Measurements from ENCODE around the gene FAM13B.

The FAM13B gene

DNA sequence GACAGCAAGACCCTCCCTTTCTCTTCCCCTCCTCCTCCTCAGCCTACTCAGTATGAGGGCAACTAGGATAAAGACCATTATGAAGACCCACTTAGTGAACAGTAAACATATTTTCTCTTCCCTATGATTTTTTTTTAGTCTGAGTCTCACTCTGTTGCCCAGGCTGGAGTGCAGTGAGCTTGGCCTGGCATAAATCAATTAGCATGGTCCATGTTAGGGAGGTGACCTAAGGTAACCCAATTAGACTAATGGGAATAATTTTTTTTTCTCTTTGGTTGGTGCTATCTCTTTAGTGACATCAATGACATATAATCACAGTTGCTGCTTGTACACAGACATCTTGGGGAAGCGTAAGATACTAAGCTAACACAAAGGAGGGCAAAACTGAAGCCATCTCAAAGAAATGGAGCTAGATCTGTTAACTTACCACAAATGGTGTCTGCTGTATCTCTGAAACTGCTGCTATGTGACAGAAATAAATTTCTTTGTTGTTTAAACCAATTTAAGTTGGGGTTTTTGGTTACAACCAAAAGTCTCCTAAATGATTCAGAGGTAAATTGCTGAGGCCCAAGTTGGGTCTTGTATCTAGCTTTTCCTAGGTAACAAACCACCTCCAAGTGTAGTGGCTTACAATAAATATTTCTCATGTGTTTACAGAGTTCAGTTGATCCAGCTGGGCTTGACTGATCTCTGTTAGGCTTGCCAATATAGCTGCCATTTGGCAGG, 130.3 kb downstream of the FAM13B start:
- in situ Hi-C loops (cut with HindIII; ENCODE audit: low sequenced_read_pairs) = no loop called here

DNA sequence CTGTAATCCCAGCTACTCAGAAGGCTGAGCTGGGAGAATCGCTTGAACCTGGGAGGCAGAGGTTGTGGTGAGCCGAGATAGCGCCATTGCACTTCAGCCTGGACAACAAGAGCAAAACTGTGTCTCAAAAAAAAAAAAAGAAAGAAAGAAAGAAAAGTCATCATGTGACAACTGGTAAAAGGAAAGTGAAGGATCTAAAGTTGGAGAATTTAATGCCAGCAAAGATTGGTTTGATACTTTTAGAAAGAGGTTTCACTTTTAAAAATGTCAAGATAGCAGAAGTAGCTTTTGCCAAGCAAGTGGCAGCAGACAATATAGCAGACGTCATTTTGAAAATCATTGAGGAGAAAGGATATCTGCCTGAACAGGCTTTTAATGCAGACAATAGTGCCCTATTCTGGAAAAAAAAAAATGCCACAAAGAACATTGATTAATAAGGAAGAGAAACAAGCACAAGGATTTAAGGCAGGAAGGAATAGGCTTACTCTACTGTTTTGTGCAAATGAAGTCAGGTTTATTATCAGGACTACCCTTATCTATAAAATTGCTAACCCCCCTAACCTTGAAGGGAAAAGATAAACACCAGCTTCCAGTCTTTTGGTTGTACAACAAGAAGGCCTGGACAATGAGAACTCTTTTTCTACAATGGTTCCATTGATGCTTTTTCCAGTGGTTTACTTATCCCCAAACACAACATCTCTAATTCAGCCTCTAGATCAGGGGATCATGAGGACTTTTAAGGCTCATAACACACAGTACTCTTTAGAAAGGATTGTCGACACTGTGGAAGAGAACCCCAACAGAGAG, 131.7 kb downstream of the FAM13B start:
- in situ Hi-C loops (cut with HindIII; ENCODE audit: low sequenced_read_pairs) = no loop called here

DNA sequence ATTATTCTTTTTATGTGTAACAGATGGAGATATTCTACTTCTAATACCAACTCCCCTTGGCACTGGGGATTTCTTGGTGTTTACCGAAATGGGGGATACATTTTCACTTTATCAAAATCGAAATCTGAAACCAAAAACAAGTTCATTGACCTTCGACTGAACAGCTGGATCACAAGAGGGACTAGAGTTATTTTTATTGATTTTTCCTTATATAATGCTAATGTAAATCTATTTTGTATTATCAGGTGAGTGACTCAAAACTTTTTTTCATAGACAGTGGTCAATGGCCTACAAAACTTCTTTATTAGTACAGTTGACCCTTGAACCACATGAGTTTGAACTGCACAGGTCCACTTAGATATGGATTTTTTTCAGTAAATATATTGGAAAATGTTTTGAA, 133.4 kb downstream of the FAM13B start:
- in situ Hi-C loops (cut with HindIII; ENCODE audit: low sequenced_read_pairs) = no loop called here

DNA sequence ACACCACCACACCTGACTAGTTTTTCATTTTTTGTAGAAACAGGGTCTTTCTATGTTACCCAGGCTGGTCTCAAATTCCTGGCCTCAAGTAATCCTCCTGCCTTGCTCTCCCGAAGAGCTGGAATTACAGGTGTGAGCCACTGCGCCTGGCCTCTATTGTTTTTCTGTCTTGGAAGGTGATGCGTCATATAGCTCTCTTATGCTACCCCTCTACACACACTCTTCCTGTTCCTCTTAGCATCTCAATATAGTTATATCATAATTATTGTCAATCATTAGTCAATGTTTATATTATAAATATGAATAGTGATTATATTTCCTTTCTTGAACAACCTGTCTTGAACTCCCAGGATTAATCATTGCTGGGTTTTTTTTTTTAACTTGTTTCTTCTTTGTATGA, 136.3 kb downstream of the FAM13B start:
- in situ Hi-C loops (cut with HindIII; ENCODE audit: low sequenced_read_pairs) = no loop called here

DNA sequence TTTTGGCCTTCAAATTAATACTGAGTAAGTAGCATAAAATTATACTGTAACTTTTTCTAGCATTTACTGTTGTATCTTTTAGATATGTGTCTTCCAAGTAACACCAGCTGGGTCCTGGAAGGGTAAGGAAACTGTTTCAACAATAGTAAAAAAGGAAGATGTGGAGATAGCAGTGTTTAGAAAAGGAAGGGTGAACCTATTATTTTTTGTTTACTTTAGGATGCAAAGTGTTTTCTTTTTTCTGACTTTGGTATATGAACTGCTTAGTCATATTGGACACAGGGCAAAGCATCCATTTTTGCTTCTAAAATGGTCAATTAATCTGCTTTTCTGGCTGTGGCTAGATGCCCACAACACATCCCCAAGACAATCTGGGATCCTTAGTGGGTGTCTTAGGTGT, 138.3 kb downstream of the FAM13B start:
- in situ Hi-C loops (cut with HindIII; ENCODE audit: low sequenced_read_pairs) = no loop called here

DNA sequence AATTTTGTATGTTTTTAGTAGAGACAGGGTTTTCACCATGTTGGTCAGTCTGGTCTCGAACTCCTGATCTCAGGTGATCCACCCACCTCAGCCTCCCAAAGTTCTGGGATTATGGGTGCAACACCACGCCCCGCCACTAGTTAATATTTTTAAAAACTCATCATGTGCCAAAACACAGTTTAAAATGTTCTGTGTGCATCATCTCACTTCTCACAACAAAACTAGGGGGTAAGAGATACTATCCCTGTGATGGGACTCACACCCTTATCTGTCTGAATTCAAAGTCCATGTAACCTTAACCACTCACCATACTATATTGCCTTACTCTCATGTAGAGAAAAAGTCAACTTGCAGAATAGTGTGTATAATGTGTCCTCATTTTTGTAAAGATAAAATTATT, 141.0 kb downstream of the FAM13B start:
- in situ Hi-C loops (cut with HindIII; ENCODE audit: low sequenced_read_pairs) = no loop called here

DNA sequence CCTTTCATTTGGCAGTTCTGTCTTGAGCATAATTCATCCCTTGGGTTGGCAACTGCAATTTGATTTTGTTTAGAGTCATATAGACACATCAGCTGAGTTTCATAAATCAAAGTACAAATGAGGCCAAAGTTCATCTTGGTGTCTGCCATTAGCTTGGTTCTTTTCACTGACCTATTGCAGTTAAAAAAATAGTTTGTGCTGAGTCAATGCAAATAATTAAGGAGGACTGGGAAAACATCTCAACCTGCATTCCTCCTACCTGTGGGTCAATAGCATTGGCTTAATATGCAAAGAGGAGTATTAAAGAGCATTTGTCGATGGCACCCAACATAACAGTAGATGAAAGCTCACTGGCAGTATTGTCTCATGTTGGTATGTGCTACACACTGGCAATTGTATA, 142.0 kb downstream of the FAM13B start:
- in situ Hi-C loops (cut with HindIII; ENCODE audit: low sequenced_read_pairs) = no loop called here

DNA sequence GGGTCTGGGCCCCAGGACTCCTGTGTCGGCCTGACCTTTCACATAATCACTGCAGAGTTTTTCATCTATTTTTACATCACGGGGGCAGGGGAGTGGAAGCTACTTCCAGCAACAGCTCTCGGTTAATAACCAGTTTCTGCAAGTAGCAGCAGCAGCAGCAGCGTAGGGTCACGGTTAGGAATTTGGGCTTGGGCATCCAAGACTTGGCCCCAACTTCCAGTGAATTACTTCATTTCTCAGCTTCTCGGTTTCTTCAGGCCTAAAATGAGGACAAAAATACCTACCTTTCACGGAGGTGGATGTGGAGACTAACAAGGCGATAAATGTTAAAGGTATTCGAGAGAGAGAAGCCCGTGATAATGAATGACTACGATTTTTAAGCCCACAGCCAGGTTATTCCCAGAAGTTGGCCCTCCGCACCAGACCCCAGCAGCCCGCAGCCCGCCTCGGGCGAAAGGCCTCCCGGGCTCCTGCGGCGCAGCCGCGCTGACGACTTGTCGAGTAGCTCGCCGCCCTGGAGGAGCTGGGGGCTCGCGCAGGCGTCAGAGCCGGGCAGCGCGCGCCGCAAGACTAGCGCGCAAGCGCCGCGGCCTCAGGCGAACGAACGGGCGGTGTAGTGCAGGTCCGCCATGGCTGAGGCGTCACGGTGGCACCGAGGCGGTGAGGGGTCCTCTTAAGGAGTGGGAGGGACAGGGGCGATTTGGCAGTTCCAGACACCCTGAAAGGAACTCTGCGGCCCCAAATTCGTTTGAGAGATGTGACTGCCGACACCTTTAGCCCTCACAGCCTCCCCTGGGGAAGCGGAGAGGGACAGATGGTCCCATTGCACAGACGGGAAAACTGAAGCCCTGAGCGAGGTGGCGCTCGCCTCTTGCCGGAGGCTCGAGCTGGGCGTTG, 143.8 kb downstream of the FAM13B start, which contains the start of gene PKD2L2:
PKD2L2 (plus strand) TSS at position 595 of the 897 bp plus-strand sequence; CDS start at position 630, 35 bp downstream.
- in situ Hi-C loops (cut with HindIII; ENCODE audit: low sequenced_read_pairs) = no loop called here

DNA sequence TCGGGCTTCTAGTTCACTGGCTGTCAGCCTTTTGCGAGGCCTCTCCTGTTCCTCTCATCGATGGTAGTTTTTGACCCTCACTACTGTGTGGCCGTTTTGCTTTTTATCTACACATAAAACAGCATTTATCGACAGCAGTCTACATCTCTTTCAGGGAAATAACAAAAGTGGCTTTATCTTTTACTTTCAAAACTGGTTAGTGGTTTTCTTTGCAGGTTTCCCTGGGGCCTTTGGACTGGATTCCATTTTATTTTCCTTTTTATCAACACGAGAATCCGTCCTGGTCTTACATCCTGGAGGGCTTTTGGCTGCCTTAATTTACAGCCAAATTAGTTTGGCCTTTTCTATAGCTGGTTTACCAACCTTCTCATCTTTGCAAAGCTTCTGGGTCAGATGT, 144.4 kb downstream of the FAM13B start:
- in situ Hi-C loops (cut with HindIII; ENCODE audit: low sequenced_read_pairs) = no loop called here

All from endothelial cell of hepatic sinusoid (primary cell).